ENCODE data around the gene APBA1.

Gene APBA1

DNA sequence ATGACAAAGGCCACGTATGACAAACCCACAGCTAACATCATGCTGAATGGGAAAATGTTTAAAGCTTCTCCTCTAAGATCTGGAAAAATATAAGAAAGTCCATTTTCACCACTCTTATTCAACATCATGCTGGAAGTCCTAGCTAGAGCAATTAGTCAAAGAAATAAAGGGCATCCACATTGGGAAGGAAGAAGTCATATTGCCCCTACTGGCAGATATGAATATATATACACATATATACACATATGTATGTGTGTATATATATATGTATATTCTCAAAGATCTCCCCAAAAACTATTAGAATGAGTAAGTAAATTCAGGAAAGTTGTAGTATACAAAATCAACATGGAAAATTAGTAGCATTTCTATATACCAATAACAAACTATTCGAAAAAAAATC, 17.1 kb downstream of the APBA1 start:
- DNase-seq = no peak

DNA sequence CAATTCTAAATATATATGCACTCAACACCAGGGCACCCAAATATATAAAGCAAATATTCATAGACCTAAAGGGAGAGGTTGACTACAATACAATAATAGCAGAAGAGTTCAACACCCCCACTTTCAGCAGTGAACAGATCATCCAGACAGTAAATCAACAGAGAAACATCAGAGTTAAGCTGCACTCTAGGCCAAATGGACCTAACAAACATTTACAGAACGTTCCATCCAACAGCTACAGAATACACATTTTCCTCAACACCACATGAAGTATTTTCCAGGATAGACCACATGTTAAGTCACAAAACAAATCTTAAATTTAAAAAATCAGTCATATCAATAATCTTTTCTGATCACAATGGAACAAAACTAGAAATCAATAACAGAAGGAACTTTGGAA, 18.9 kb downstream of the APBA1 start:
- DNase-seq = no peak

- DNase-seq = no peak
Measured at GRCh38 chr9:69649566-69650250, 22.5 kb downstream of the APBA1 start.

- DNase-seq = no peak
Measured at GRCh38 chr9:69647804-69648203, 24.4 kb downstream of the APBA1 start.

DNA sequence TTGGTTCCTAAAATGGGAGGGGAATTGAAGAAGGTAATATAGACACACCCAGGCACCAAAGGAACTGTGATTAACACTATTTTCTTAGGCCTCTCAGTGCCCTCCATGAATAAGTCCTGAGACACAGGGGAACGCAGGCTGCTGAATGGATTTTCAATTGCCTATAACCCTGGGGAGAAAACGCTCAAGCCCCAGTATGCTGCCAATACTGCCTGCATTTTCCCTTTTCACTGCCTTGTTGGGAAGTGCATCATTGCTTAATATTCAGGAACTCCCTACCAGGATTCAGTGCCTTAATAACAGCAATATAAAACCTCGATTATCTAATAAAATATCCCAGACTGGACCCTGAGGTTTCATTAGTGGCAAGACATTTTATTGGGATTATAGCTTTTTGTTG, 25.4 kb downstream of the APBA1 start:
- no peak for DNase-seq

- DNase-seq = no peak
Measured at GRCh38 chr9:69645488-69645887, 26.7 kb downstream of the APBA1 start.

- DNase-seq = no peak
Measured at GRCh38 chr9:69643098-69643497, 29.1 kb downstream of the APBA1 start.

GRCh38 chr9:69637817-69638200, 34.4 kb downstream of the APBA1 start:
- no peak for DNase-seq

DNA sequence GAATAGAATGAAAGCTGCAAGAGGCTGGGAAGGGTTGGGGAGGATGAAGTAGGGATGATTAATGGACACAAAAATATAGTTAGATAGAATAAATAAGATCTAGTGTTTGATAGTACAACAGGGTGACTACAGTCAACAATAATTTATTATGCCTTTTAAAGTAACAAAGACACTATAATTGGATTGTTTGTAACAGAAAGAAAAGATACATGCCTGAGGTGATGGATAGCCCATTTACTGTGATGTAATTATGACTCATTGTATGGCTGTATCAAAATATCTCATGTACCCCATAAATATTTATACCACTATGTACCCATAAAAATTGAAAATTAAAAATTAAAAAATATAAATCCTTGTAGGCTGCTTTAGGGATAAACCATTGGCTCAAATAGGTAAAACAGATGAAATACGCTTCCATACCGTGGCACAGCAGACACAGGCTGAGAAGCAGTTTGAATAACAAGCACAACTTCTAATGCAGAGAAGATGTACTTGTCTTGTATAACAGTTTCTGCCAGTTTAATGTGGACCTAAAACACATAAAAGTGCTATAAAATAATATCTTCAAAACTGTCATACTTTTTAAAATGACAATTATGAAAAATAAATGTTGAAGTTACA, 34.9 kb downstream of the APBA1 start:
- DNase-seq = no peak

DNA sequence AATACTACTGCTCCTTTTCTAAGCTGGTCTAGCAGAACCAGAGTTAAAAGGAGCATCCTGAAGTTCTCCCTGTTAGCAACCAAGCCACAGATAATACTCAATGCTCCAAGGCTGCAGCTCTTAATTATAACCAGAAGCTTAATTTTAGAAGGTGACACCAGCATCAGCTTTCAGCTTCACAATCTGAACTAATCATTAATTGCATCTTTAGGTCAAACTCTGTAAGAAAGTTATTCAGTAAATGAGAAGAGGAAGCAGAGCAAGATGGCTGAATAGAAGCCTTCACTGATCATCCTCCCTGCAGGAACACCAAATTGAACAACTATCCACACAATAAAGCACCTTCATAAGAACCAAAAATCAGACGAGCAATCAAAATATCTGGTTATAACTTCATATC, 38.5 kb downstream of the APBA1 start:
- no peak for DNase-seq

DNA sequence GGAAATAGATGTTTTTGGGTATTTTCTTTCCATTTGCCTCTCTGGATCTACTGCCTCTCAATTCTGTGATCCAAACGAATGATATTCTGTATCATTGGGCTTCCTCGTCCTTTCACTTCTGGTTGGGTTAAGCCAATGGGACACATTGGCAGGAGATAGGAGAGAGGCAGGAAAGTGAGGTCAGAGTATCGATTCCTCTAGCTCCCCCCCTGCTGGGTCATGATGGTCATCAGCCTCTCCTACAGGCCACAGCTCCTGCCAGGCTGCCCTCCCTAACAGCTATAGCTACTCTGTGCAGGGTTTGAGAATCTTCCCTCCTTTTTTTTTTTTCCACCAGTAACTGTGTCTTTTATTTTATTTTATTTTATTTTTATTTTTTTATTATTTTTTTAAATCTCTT, 39.4 kb downstream of the APBA1 start:
- DNase-seq = no peak

DNA sequence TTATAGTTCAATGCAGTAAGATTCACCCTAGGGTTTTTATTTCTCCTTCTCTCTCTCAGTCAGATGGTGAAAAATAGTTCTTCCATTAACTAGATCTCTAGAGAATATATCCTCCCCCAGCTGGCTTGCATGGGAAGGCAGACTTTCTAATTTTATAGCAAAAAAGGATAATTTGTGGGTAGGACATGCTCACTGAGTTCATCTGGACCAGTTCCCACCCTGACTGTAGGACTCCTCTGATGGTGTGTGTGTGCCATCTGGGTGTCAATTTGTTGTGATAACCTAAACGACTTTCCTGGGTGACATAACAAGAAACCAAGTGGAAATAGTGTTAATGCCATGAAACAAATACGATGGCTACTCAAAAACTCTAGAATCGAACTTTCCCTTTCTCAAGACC, 44.9 kb downstream of the APBA1 start:
- no peak for DNase-seq

- no peak for DNase-seq
Measured at GRCh38 chr9:69623276-69623675, 48.9 kb downstream of the APBA1 start.

DNA sequence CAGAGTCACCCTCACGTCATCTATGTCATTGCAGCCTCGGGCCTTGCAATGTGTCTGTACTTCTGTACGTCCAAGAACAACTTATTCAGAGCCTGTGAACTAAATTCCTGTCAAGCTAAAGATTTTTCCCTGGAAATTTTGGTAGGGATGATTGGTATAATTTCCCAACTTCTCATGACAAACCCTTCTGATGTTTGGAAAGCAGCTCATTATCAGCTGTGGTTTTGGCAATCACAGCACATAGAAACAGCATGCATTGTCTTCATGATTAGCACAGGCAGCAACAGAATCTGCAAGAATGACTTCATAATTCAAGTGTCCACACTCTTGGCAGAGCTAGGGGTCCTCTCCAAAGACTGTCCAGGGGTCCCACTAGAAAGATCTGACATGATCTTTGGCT, 49.5 kb downstream of the APBA1 start:
- DNase-seq = no peak

DNA sequence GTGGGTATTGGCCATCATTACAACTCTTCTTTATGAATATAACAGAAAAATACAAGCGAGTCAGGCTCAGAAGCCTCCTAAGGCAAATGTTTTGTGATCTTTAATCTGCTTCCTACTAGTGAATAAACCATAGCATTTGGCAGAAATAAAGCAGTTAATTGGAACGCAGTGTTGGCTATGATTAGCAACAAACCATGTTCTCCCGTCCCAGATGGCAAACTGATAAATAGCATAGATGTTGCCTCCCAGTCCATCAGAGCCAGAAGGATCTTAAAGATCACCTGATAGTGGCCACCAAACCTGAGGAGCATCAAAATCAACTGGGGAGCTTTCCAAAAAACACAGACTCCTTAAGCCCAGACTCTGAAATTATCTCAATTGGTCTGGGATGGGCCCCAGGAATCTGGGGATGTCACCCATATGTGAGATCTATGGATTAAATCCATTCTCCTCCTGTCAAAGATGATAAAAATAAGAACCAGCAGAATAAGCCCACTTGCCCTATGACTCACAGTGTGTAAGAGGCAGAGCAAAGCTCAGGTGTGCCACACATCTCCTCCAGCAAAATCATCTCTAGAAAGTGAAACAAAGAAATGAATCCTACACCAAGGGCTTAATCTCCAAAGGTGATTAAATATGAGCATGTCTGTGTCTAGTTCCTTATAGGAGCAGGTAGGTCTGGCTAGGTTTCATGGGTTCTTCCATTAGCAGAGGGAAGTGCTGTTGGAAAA, 50.3 kb downstream of the APBA1 start:
- DNase-seq = no peak

- DNase-seq = no peak
Measured at GRCh38 chr9:69620731-69621130, 51.4 kb downstream of the APBA1 start.

DNA sequence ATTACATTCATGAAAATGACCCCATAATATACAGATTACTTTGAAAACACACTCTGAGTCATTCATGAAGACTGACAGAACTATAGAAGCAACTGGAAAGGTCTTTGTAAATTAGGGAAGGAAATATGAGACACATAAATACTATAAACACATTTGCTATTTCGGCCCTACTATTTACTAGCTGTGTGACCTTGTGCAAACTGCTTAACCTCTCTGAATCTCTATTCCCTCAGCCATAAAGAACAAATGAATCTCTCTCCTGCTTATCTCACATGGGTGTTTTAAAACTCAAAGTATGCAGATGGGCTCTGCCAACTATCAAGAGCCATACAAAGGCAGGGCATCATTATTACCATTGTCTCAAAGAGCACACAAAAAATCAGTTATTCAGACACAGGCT, 52.9 kb downstream of the APBA1 start:
- DNase-seq = no peak

GRCh38 chr9:69617006-69617405, 55.2 kb downstream of the APBA1 start:
- no peak for DNase-seq

DNA sequence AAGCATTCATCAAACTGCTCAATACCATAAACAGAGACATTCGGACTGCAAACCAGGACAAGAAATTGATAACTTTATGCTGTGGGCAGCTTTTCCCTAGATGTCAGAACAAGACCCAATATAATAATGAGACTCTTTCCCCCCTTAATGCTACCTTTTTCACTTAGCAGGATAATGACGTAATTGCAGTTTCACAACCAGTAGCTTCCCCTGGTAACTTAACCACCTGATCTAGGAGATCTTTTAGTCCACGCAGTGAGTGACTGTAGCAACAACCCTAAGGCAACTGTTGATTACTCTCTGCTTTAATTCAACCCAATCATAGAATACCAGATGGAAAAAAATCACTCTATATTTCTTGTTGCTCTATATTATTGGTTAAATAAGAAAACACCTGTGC, 56.3 kb downstream of the APBA1 start:
- no peak for DNase-seq

DNA sequence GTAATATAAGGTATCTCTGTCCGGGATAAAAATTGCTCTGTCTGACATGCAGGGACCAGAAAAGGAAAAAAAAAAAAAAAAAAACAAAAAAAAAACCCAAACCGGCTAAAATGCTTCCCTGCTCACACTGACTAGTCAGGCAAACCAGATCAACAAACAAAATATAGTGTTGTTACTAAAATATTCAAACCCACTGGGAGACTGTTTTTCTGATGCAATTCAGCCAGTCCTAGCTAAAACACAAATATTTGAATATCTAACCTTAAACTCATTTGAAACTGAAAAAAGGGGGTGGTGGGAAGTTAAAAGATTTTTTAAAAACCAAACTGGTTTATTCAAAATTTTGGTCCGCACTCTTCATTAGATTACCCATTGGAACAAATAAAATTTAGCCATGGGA, 61.0 kb downstream of the APBA1 start:
- DNase-seq = no peak

- DNase-seq = no peak
Measured at GRCh38 chr9:69609156-69609555, 63.0 kb downstream of the APBA1 start.

- DNase-seq = no peak
Measured at GRCh38 chr9:69606089-69606488, 66.1 kb downstream of the APBA1 start.

- DNase-seq = no peak
Measured at GRCh38 chr9:69605406-69605805, 66.8 kb downstream of the APBA1 start.

- no peak for DNase-seq
Measured at GRCh38 chr9:69604568-69605219, 67.5 kb downstream of the APBA1 start.
